GM12872 (cell line): ENCODE results near the gene LDHAL6B.

Experiments
- CTCF ChIP-seq: IDR thresholded peaks from 3 replicates; pipeline ENCODE4 v1.5.1; 2011; ENCODE audit warnings: low read depth, mild to moderate bottlenecking, low read length, moderate library complexity; ENCODE audit not compliant: insufficient read depth

The LDHAL6B gene

DNA sequence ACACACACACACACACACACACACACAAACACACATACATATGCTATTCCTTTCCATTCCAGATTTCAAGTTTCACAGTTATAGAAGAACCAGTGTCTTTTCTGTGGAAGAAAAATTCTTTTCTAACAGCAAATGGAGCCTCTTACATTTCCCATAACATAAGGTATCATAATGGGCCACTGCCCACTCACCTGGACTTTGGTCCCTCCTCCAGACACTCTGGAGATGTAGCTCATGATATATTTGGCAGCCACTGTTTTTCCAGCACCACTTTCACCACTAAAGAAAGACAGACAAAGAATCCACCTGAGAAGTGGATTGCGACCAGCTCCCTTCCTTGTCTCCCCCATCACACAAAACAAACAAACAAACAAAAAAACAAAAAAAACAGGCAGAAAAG is 29.8 kb downstream of the LDHAL6B start:
- TF ChIP-seq CTCF, result no peak

DNA sequence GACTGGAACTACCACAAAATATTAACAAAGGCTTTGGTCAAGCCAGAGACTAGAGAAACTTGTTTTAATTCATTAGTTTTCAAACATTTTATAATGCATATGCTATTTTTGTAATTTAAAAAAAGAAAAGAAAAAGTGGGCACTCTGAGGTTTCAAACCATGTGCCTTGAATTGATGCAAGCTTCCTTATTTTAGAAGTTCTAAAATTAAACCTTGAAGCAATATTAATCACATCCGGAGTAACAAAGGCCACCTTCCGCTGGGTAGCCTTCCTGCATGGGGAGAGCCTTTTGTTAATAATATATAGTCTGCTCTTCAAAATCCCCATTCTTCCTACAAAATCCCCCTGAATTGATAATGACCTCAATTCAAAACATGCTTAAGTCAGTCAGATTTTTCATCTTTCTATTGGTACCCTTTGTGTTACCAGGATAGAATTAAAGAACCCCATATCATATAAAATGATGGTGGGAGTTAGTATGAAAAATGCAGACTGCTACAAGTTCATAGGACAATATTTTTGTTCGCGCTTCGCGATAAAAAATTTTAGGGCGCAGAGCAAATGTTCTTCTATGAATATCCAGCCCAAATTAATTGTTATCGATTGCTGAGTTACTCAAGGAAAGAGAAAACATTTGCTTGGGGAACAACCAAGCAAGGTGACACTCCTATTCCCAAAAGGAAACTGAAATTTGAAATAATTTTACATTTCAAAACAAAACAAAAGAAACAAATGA is 30.6 kb downstream of the LDHAL6B start:
- no peak for TF ChIP-seq CTCF

GRCh38 chr15:59237924-59238331 is 31.3 kb downstream of the LDHAL6B start:
- TF ChIP-seq CTCF, result no peak

- no peak for TF ChIP-seq CTCF
These were observed 33.4 kb downstream of the LDHAL6B start for GRCh38 chr15:59240036-59240435.

DNA sequence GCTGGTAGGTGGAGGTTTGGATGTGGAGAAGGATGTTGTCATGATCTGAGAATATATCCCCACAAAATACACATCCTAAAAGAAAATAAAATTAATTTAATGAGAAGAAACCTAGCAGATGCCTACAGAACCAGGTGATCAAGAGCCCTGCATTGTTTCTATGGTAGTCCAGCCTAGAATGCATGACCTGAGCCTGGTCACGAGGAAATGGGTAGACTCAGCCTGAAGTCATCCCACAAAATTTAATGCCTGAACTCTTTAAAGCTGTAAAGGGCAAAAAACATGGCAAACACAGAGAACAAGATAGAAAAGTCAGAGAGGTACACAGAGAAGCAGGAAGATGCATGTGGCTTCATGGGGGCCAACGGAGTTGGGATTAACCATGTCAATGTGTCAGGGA is 36.0 kb downstream of the LDHAL6B start:
- TF ChIP-seq CTCF, result no peak

DNA sequence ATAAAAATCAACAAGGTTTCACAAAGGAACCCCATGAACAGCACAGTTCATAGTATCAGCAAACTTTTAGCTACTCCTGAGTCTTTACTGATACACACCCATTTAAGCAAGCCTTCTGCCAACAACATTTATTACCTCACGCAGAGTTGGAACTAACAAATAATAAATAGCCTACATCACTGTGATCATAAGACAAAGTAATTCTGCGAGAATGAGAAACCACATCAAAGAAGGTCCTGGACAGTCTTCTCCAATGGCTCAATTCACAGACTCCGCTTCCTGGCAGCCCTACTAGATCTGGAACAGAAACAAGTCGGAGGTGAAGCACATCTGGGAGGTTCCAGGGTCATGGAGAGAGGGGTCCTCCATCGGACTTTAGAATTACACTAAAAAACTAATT is 37.0 kb downstream of the LDHAL6B start:
- no peak for TF ChIP-seq CTCF

DNA sequence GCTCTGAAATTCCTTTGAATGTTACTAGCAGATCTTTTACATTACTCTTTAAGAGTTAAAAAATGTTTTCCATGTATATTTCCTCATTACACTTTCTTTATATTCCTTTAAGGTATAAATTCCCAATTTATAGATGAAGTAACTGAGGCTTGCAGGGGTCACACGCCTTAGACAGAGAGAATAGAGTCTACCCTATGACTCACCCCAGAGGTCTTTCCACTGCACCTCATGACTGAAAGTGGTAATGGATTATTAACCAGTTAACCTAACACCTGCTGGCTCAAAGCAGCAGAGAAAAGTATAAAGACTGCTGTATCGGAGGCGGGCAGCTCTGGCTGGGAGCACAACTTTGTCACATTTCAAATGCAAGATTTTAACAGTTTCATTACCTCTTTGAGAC is 37.7 kb downstream of the LDHAL6B start:
- TF ChIP-seq CTCF, result no peak
